ENCODE results near the gene ATP1A2.

ATP1A2 gene

GRCh38 chr1:160186246-160186645, 70.7 kb downstream of the ATP1A2 start:
- no peak for DNase-seq

- no peak for DNase-seq
Measured at GRCh38 chr1:160186729-160187128, 71.2 kb downstream of the ATP1A2 start.

- DNase-seq = no peak
Measured at GRCh38 chr1:160187407-160187806, 71.8 kb downstream of the ATP1A2 start.

- DNase-seq = no peak
Measured at GRCh38 chr1:160188341-160188740, 72.8 kb downstream of the ATP1A2 start.

GRCh38 chr1:160189649-160190625, 74.4 kb downstream of the ATP1A2 start, which contains the start of gene CASQ1:
CASQ1 (plus strand) TSS chr1:160190575; CDS start chr1:160190752, 177 bp downstream.
- DNase-seq = no peak

- DNase-seq = no peak
Measured at GRCh38 chr1:160191756-160192155, 76.2 kb downstream of the ATP1A2 start.

- DNase-seq = no peak
Measured at GRCh38 chr1:160192234-160192633, 76.7 kb downstream of the ATP1A2 start.
